Esophagus squamous epithelium (tissue), 5 donors: ENCODE results near the gene OR11H6. TPM values are rescaled to one million over a fixed set of nuclear protein-coding genes. Genes with fewer than 3 reads are reported as not detected.
"Not testable (repeated sequence)": the region's sequence is repeated elsewhere in the genome, so short reads cannot be mapped to it uniquely, and the experiment has no call there.

ENCODE experiments used
- DNase-seq: peaks from one replicate; lab custom pipeline; 2025; lab: John Stamatoyannopoulos, UW
- H3K27ac ChIP-seq, 4 donors: fragments of 200-600 bp; sonication (generic); one replicate each; pipeline ENCODE4 v1.5.1; 2016 to 2019; ENCODE audit warnings: mild to moderate bottlenecking in 1 of 4
- H3K27me3 ChIP-seq, 4 donors: fragments of 200-600 bp; sonication (generic); 1 replicate in 3 of 4; 2 replicates in 1 of 4; pipeline versions ENCODE4 v1.5.1 to v1.6.0; 2017 to 2021; ENCODE audit warnings: antibody characterized with exemption in 1 of 4
- H3K36me3 ChIP-seq, 3 donors: fragments of 200-600 bp; sonication (generic); one replicate each; pipeline ENCODE4 v1.5.1; 2016 to 2019
- H3K4me1 ChIP-seq, 3 donors: fragments of 200-600 bp; sonication (generic); one replicate each; pipeline ENCODE4 v1.5.1; 2017 to 2019
- H3K4me3 ChIP-seq, 4 donors: fragments of 200-600 bp; sonication (generic); 1 replicate in 3 of 4; 2 replicates in 1 of 4; pipeline ENCODE4 v1.5.1; 2016 to 2019; ENCODE audit warnings: mild to moderate bottlenecking in 2 of 4, moderate library complexity in 1 of 4
- H3K9me3 ChIP-seq, 3 donors: fragments of 200-600 bp; sonication (generic); one replicate each; pipeline ENCODE4 v1.5.1; 2016 to 2019
- POLR2A ChIP-seq, 4 donors: fragments of 450-650 bp; IDR thresholded peaks; one replicate each; pipeline ENCODE4 v1.6.1; 2017; ENCODE audit warnings: antibody characterized with exemption in 4 of 4, mild to moderate bottlenecking in 4 of 4, moderate library complexity in 3 of 4
- WGBS, 2 donors: methylation state at CpG; one replicate each; pipeline ENCODE4 v1.1.5; 2018; 5-methylcytosine and 5-hydroxymethylcytosine counted together
- intact Hi-C: fragments of 100-400 bp; cut with DNase I; formaldehyde crosslinking; loops from one replicate; pipeline ENCODE4 v1.15.0; 2022
- small RNA-seq, 4 donors: library from RNA; depleted of rRNA; stranded (forward); fragments of <200 nt; gene quantifications; one replicate each; pipeline ENCODE3, GENCODE V24; 2016
- total RNA-seq, 4 donors: library from RNA; depleted of rRNA; stranded (reverse); fragments of >200 nt; gene quantifications; one replicate each; pipeline ENCODE4 v1.1.0, GENCODE V29; 2016
- TF ChIP-seq, protein P1 (sequence below), 6 experiments: fragments of 450-650 bp in 4 of 6; fragments of 200-600 bp in 2 of 6; sonication (generic) in 2 of 6; IDR thresholded peaks; one replicate each; pipeline ENCODE4 v1.5.1; 2016 to 2019; ENCODE audit warnings: antibody characterized with exemption in 6 of 6, mild to moderate bottlenecking in 4 of 6, moderate library complexity in 4 of 6
- donor health status: DM: yes; HTN: yes; CAD: no.

Gene OR11H6
- total RNA-seq, 4 donors from 2014 or later, result not detected

- H3K27ac ChIP-seq, result no peak overlapping the region
- WGBS, 2 donors, result 61 to 67% methylated on average over 3 of the region's 3 CpGs
- DNase-seq, result no peak
- H3K9me3 ChIP-seq, result peaks cover 0 to 7% (median 0%) of the 10 kb centered on the region in 3 donors
- TF ChIP-seq, protein P1, sequence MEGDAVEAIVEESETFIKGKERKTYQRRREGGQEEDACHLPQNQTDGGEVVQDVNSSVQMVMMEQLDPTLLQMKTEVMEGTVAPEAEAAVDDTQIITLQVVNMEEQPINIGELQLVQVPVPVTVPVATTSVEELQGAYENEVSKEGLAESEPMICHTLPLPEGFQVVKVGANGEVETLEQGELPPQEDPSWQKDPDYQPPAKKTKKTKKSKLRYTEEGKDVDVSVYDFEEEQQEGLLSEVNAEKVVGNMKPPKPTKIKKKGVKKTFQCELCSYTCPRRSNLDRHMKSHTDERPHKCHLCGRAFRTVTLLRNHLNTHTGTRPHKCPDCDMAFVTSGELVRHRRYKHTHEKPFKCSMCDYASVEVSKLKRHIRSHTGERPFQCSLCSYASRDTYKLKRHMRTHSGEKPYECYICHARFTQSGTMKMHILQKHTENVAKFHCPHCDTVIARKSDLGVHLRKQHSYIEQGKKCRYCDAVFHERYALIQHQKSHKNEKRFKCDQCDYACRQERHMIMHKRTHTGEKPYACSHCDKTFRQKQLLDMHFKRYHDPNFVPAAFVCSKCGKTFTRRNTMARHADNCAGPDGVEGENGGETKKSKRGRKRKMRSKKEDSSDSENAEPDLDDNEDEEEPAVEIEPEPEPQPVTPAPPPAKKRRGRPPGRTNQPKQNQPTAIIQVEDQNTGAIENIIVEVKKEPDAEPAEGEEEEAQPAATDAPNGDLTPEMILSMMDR (IDR thresholded peaks at IDR 0.05), result no peak
- no peak for TF ChIP-seq POLR2A (IDR thresholded peaks at IDR 0.05)
- no peaks in the 10 kb centered on the region for H3K27me3 ChIP-seq
- intact Hi-C loops, result no loop called here
- H3K4me3 ChIP-seq, result no peak overlapping the region
- no peaks in the 10 kb centered on the region for H3K4me1 ChIP-seq
- H3K36me3 ChIP-seq, result no peaks in the 10 kb centered on the region
Measured at GRCh38 chr14:20247646-20248246, 24.2 kb downstream of the OR11H6 start.

DNA sequence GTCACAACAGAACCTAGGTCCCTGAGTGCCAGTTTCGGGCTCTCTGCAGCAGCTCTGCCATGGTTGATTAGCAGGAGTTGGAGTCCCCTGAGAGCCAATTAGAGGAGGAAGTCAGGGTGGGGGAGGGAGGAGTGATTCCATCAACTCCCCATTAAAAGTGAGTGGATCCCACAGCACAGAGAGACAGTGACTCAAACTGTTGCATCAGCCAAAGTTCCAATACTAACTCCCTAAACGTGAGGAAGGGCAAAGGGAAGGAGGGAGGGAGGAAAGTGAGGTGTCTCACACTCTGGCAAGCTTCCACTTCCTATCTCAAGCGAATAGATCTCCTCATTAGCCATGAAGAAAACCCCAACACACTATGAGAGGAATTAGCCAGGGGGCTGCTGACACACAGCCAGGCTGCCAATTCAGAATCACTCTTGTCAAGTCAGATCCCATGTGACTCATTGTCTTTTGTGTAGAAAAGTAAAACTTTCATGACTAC is 39.2 kb downstream of the OR11H6 start:
- DNase-seq, result no peak
- no peaks in the 10 kb centered on the region for H3K36me3 ChIP-seq
- no peak overlapping the region for H3K27ac ChIP-seq
- no peak overlapping the region for H3K4me3 ChIP-seq
- no peaks in the 10 kb centered on the region for H3K27me3 ChIP-seq
- TF ChIP-seq, protein P1 (IDR thresholded peaks at IDR 0.05), result no peak
- no peak for TF ChIP-seq POLR2A (IDR thresholded peaks at IDR 0.05)
- no peaks in the 10 kb centered on the region for H3K9me3 ChIP-seq
- intact Hi-C loops, result no loop called here
- H3K4me1 ChIP-seq, result no peaks in the 10 kb centered on the region
- WGBS, 2 donors, result 32 to 40% methylated on average over 3 of the region's 3 CpGs

- H3K36me3 ChIP-seq, H3K4me1 ChIP-seq, H3K9me3 ChIP-seq, intact Hi-C loops, DNase-seq, H3K27me3 ChIP-seq, H3K27ac ChIP-seq, H3K4me3 ChIP-seq: not testable (repeated sequence)
- WGBS, 2 donors, result 64 to 68% methylated on average over 5 of the region's 5 CpGs
Measured at GRCh38 chr14:20264361-20264760, 40.9 kb downstream of the OR11H6 start.

DNA sequence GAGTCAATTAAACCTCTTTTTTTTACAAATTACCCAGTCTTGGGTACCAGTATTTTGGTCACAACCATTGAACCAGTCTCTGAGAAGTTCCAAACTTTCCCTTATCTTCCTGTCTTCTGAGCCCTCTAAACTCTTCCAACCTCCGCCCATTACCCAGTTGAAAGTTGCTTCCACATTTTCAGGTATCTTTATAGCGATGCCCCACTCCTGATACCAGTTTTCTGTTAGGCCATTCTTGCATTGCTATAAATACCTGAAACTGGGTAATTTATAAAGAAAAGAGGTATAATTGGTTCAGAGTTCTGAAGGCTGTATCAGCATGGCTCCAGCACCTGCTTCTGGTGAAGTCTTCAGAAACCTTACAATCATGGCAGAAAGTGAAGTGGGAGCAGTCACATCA is 50.6 kb downstream of the OR11H6 start:
- Histone ChIP-seq H3K27me3 (no peaks in the 10 kb centered on the region), H3K9me3 (peaks cover 0 to 5% (median 0%) of the 10 kb centered on the region in 3 donors), H3K27ac (no peak overlapping the region), H3K4me1 (no peaks in the 10 kb centered on the region), H3K4me3 (no peak overlapping the region), H3K36me3 (no peaks in the 10 kb centered on the region)
- intact Hi-C loops, result no loop called here
- WGBS, 2 donors, result 95 to 96% methylated on average over 2 of the region's 2 CpGs
- no peak for TF ChIP-seq POLR2A (IDR thresholded peaks at IDR 0.05)
- TF ChIP-seq, protein P1 (IDR thresholded peaks at IDR 0.05), result no peak
- DNase-seq, result no peak

Small RNA genes within 50 kb of the gene (small RNA-seq; reads per million reads assigned to genes)
- 0 reads per million in 4 donors for gene GTF2IP22

Other genes with a start within 250 kb of the OR11H6 start
- not detected for gene OR4K15, start 248.1 kb upstream of the OR11H6 start, total RNA-seq
- not detected for gene OR4Q2, start 221.5 kb upstream of the OR11H6 start, total RNA-seq
- not detected for gene OR4K14, start 204.4 kb upstream of the OR11H6 start, total RNA-seq
- gene OR4K13, start 187.7 kb upstream of the OR11H6 start, total RNA-seq, result not detected
- not detected for gene OR4L1, start 163.7 kb upstream of the OR11H6 start, total RNA-seq
- gene OR4K17, start 113.0 kb upstream of the OR11H6 start, total RNA-seq, result not detected
- gene OR4N5, start 84.9 kb upstream of the OR11H6 start, total RNA-seq, result not detected
- not detected for gene OR11G2, start 32.8 kb upstream of the OR11H6 start, total RNA-seq
- not detected for gene OR11H7, start 5.3 kb downstream of the OR11H6 start, total RNA-seq
- not detected for gene OR11H4, start 15.6 kb downstream of the OR11H6 start, total RNA-seq
- gene TTC5, start 82.2 kb downstream of the OR11H6 start, total RNA-seq, result 10 to 100 TPM in 1 of 4 donors, 1 to 10 TPM in 3; 3.9 to 11.8 (median 6.7) TPM
- 10 to 100 TPM in 3 of 4 donors, 1 to 10 TPM in 1; 7.6 to 68.1 (median 33.4) TPM for gene CCNB1IP1, start 109.6 kb downstream of the OR11H6 start, total RNA-seq
- gene PARP2, start 119.9 kb downstream of the OR11H6 start, total RNA-seq, result 10 to 100 TPM in 3 of 4 donors, 1 to 10 TPM in 1; 5.0 to 20.3 (median 11.7) TPM
- 10 to 100 TPM; 13.4 to 16.6 (median 14.7) TPM for gene TEP1, start 189.8 kb downstream of the OR11H6 start, total RNA-seq
- gene KLHL33, start 212.5 kb downstream of the OR11H6 start, total RNA-seq, result under 1 TPM in 1 of 4 donors, not detected in 3; 0.57 TPM
- gene OSGEP, start 231.1 kb downstream of the OR11H6 start, total RNA-seq, result 10 to 100 TPM; 22.3 to 41.6 (median 26.6) TPM
- 100 to 1,000 TPM in 3 of 4 donors, 10 to 100 TPM in 1; 75.7 to 132 (median 115) TPM for gene APEX1, start 231.5 kb downstream of the OR11H6 start, total RNA-seq
- gene PIP4P1, start 237.7 kb downstream of the OR11H6 start, total RNA-seq, result 10 to 100 TPM; 15.8 to 25.7 (median 19.1) TPM
- 100 to 1,000 TPM in 2 of 4 donors, 10 to 100 TPM in 2; 84.4 to 155 (median 104) TPM for gene PNP, start 245.7 kb downstream of the OR11H6 start, total RNA-seq